HAP-1 (cell line): ENCODE results near the gene HAUS6.
"Not testable (repeated sequence)": the region's sequence is repeated elsewhere in the genome, so short reads cannot be mapped to it uniquely, and the experiment has no call there.

Experiments used
- DNase-seq, 2 experiments: peaks; one replicate each; pipeline ENCODE4 v3.0.0-alpha.2; 2016 to 2020; ENCODE audit warnings: low spot score in 2 of 2
- H3K27me3 ChIP-seq: fragments of 250-450 bp; sonication (Bioruptor Pico); 2 replicates; pipeline ENCODE4 v1.5.1; 2020; ENCODE audit warnings: low read depth, mild to moderate bottlenecking, moderate library complexity
- H3K36me3 ChIP-seq: fragments of 250-450 bp; sonication (Bioruptor Pico); replicated peaks from 2 replicates; pipeline ENCODE4 v1.5.1; 2020; ENCODE audit warnings: mild to moderate bottlenecking
- H3K4me1 ChIP-seq: fragments of 250-450 bp; sonication (Bioruptor Pico); 2 replicates; pipeline ENCODE4 v1.5.1; 2020; ENCODE audit warnings: mild to moderate bottlenecking
- H3K4me3 ChIP-seq: fragments of 250-450 bp; sonication (Bioruptor Pico); 2 replicates; pipeline ENCODE4 v1.5.1; 2020; ENCODE audit warnings: mild to moderate bottlenecking, moderate library complexity
- H3K9me3 ChIP-seq: fragments of 250-450 bp; sonication (Bioruptor Pico); 2 replicates; pipeline ENCODE4 v1.5.1; 2020; ENCODE audit warnings: mild to moderate bottlenecking, moderate library complexity
- in situ Hi-C: fragments of 300-500 bp; cut with MboI; formaldehyde crosslinking; loops from 3 replicates; pipeline ENCODE4 v1.14.3; 2020; ENCODE audit warnings: low sequenced_read_pairs, inconsistent platforms, mixed read lengths

HAUS6 gene

GRCh38 chr9:19104515-19105282 lies 2.0 kb upstream of the HAUS6 start:
- peaks cover 8% of the 10 kb centered on the region for H3K36me3 ChIP-seq
- no peaks in the 10 kb centered on the region for H3K9me3 ChIP-seq
- H3K4me1 ChIP-seq, result peaks cover 34% of the 10 kb centered on the region
- peak; percentile 79 to 98 for DNase-seq
- in situ Hi-C loops, result no loop called here
- no peak overlapping the region for H3K4me3 ChIP-seq
- H3K27me3 ChIP-seq, result no peaks in the 10 kb centered on the region

DNA sequence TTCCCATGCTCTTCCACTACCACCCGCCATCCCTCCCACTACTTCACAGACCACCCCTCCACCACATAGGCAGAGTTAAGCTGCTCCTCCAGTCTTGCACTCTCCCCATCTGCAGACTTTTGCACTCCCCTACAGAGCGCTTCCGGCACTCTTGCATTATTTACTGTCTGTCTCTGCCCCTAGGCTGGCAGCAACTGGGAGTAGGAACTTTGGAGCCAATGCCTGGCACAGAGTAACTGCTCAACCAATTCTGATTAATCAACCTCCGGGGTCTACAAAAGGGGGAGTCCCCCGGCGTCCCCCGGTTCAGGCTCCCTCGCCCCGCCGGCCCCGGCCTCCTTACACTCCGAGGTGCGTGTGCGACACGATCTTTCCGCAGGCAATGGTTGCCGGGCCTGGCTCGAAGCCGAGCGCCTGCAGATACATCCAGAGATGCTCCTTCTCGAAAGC lies 498 bp downstream of the HAUS6 start:
- H3K9me3 ChIP-seq, result no peaks in the 10 kb centered on the region
- peak overlapping the region; percentile 79 for H3K4me3 ChIP-seq
- no peaks in the 10 kb centered on the region for H3K27me3 ChIP-seq
- H3K4me1 ChIP-seq, result peaks cover 24% of the 10 kb centered on the region
- peak; percentile 48 to 61 for DNase-seq
- peaks cover 12% of the 10 kb centered on the region for H3K36me3 ChIP-seq
- in situ Hi-C loops, result no loop called here

GRCh38 chr9:19101203-19101602 lies 1.5 kb downstream of the HAUS6 start:
- peak overlapping the region; percentile 79 for H3K4me3 ChIP-seq
- H3K27me3 ChIP-seq, result no peaks in the 10 kb centered on the region
- in situ Hi-C loops, result no loop called here
- peaks cover 17% of the 10 kb centered on the region for H3K36me3 ChIP-seq
- peaks cover 24% of the 10 kb centered on the region for H3K4me1 ChIP-seq
- H3K9me3 ChIP-seq, result no peaks in the 10 kb centered on the region
- DNase-seq, result no peak

GRCh38 chr9:19097431-19097830 lies 5.3 kb downstream of the HAUS6 start:
- H3K36me3 ChIP-seq, result peaks cover 45% of the 10 kb centered on the region
- H3K9me3 ChIP-seq, DNase-seq, H3K27me3 ChIP-seq, H3K4me1 ChIP-seq, H3K4me3 ChIP-seq, in situ Hi-C loops: not testable (repeated sequence)

DNA sequence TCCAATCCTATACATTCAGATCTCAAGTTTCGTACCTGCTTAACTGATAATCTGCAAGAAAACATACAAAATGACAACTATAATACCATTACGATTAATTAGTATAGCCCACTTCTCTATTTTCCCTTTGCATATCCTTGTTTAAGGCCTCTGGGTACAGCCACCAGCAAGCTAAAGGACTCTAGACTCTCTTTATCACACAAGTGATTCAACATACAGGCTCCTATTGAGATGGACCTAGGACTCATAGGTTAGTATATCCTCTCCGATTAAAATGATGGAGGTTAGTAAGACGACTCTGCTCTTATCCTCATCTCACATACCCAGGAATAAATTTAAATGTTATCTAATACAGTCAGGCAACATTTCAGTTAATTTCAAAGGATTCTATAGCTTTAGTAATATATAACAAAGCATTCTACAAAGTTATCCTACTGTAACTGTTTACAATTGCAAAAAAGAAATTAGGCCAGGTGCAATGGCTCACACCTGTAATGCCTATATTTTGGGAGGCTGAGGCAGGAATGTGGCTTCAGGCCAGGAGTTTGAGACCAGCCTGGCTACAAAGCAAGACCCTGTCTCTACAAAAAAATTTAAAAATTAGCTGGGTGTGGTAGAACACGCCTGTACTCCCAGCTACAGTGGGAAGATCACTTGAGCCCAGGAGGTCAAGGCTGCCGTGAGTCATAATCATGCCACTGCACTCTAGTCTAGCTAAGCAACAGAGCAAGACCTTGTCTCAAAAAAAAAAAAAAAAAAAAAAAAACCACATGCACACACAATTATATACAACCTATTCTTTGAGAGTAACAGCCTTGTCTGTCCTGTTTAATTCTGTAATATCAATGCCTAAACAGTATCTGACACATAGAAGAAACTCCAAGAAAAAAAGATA lies 15.4 kb downstream of the HAUS6 start:
- Histone ChIP-seq H3K27me3 (no peaks in the 10 kb centered on the region), H3K9me3 (no peaks in the 10 kb centered on the region), H3K4me3 (no peak overlapping the region), H3K4me1 (no peaks in the 10 kb centered on the region), H3K36me3 (peaks cover 72% of the 10 kb centered on the region)
- in situ Hi-C loops, result no loop called here
- no peak for DNase-seq

DNA sequence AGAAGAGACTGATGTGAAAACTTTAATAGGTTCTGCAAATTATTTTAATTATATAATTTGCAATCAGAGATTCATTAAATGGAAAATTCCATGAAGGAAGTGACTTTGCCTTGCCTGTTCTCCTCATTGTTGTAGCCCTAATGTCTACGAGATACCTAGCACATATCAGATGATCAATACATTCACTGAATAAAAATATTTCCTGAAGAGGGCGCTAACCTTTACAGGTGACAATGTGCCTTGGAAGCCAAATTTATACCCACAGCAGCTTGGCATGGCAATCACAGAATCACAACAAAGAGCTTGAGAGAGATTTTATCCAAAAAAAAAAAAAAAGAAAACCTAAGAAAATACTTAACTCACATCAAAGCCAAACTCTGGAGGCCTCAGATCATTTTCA lies 17.4 kb downstream of the HAUS6 start:
- in situ Hi-C loops, result no loop called here
- no peak for DNase-seq
- no peak overlapping the region for H3K4me3 ChIP-seq
- no peaks in the 10 kb centered on the region for H3K27me3 ChIP-seq
- H3K4me1 ChIP-seq, result no peaks in the 10 kb centered on the region
- H3K36me3 ChIP-seq, result peaks cover 70% of the 10 kb centered on the region
- no peaks in the 10 kb centered on the region for H3K9me3 ChIP-seq

GRCh38 chr9:19074836-19075235 lies 27.9 kb downstream of the HAUS6 start:
- Histone ChIP-seq H3K4me1 (no peaks in the 10 kb centered on the region; the same call in 1 of the 2 replicates), H3K27me3 (no peaks in the 10 kb centered on the region), H3K36me3 (peaks cover 81% of the 10 kb centered on the region), H3K9me3 (no peaks in the 10 kb centered on the region), H3K4me3 (no peak overlapping the region)
- no peak for DNase-seq
- in situ Hi-C loops, result no loop called here

GRCh38 chr9:19074229-19074628 lies 28.5 kb downstream of the HAUS6 start:
- Histone ChIP-seq H3K27me3 (no peaks in the 10 kb centered on the region), H3K36me3 (peaks cover 80% of the 10 kb centered on the region), H3K4me3 (no peak overlapping the region), H3K9me3 (no peaks in the 10 kb centered on the region), H3K4me1 (no peaks in the 10 kb centered on the region; the same call in 1 of the 2 replicates)
- in situ Hi-C loops, result no loop called here
- DNase-seq, result no peak

DNA sequence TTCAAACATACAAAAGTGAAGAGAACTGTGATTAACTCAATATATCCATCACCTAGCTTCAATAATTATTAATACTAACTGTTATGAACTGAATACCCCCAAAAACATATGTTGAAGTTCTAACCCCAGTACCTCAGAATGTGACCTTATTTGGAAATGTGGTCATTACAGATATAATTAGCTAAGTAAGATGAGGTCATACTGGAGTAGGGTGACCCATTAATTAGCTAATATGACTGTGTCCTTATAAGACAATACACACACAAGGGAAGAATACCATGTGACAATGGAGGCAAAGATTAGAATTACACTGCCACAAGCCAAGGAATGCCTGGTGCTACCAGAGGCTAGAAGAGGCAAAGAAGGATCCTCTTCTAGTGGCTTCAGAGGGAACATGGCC lies 45.7 kb downstream of the HAUS6 start:
- Histone ChIP-seq H3K27me3 (no peaks in the 10 kb centered on the region), H3K4me1 (peaks cover 14% of the 10 kb centered on the region), H3K36me3 (peaks cover 51% of the 10 kb centered on the region), H3K9me3 (no peaks in the 10 kb centered on the region), H3K4me3 (no peak overlapping the region)
- DNase-seq, result no peak
- in situ Hi-C loops, result no loop called here

GRCh38 chr9:19050637-19051591 lies 51.8 kb downstream of the HAUS6 start:
- no peak for DNase-seq
- in situ Hi-C loops, result no loop called here
- Histone ChIP-seq H3K27me3 (no peaks in the 10 kb centered on the region), H3K9me3 (no peaks in the 10 kb centered on the region), H3K4me1 (peaks cover 38% of the 10 kb centered on the region), H3K36me3 (peaks cover under 1% of the 10 kb centered on the region; the same call in 1 of the 2 replicates), H3K4me3 (peak overlapping the region; percentile 57)

DNA sequence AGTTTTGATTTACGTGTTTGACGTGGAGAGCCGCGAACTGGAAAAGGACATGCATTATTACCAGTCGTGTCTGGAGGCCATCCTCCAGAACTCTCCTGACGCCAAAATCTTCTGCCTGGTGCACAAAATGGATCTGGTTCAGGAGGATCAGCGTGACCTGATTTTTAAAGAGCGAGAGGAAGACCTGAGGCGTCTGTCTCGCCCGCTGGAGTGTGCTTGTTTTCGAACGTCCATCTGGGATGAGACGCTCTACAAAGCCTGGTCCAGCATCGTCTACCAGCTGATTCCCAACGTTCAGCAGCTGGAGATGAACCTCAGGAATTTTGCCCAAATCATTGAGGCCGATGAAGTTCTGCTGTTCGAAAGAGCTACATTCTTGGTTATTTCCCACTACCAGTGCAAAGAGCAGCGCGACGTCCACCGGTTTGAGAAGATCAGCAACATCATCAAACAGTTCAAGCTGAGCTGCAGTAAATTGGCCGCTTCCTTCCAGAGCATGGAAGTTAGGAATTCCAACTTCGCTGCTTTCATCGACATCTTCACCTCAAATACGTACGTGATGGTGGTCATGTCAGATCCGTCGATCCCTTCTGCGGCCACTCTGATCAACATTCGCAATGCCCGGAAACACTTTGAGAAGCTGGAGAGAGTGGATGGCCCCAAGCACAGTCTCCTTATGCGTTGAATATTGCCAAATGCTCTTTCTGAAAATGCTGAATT lies 52.6 kb downstream of the HAUS6 start:
- Histone ChIP-seq H3K27me3 (no peaks in the 10 kb centered on the region), H3K4me3 (peak overlapping the region; percentile 57), H3K36me3 (no peaks in the 10 kb centered on the region), H3K9me3 (no peaks in the 10 kb centered on the region), H3K4me1 (peaks cover 38% of the 10 kb centered on the region)
- DNase-seq, result peak in 1 of 2 experiments; percentile 32
- in situ Hi-C loops, result loop anchor here (25.0 kb wide), 2 partner anchors 613 to 1513 kb away; no protein-coding TSS in a partner anchor

- peak; percentile 96 to 97 for DNase-seq
- H3K4me3 ChIP-seq, result peak within 1 kb of the TSS; percentile 57
- no peaks in the 10 kb centered on the region for H3K9me3 ChIP-seq
- H3K4me1 ChIP-seq, result peaks cover 38% of the 10 kb centered on the region
- no peaks in the 10 kb centered on the region for H3K36me3 ChIP-seq
- H3K27me3 ChIP-seq, result no peaks in the 10 kb centered on the region
- in situ Hi-C loops, result loop anchor here (25.0 kb wide), 2 partner anchors 612 to 1512 kb away; no protein-coding TSS in a partner anchor
These were observed 53.5 kb downstream of the HAUS6 start, which contains the start of gene RRAGA for GRCh38 chr9:19048966-19049916. RRAGA (plus strand) TSS chr9:19049427; CDS start chr9:19049660, 233 bp downstream.
